ENCODE measurements around the gene VWA3B. TPM values are rescaled to one million over a fixed set of nuclear protein-coding genes. Genes with fewer than 3 reads are reported as not detected.

Gene VWA3B
- total RNA-seq, 1 experiment from 2014 or later = not detected

DNA sequence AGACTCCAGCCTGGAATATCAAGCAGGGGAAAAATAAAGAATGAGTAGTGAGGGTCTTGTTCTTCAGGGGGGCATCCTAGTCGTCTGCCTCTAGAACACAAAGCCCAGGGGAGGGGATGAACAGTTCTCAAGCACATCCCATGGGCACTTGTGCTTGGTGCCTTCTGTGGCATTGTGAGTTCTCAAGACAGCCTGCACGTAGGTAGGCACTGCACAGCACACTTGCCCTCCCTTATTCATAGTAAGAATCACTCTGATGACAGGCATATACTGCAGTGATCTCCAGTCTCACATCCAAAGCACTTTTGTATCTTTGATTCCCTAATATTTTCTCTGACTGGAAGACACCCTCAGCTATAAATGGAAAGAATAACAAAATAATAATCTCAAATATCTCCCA is 154.6 kb downstream of the VWA3B start:
- DNase-seq = no peak
- Mint-ChIP-seq H3K27ac (no peak overlapping the region), H3K4me3 (no peak overlapping the region), H3K36me3 (ENCODE audit: insufficient read depth in 1 of 3, low read depth in 3 of 3) (no peaks in the 10 kb centered on the region), H3K4me1 (peaks cover 4% of the 10 kb centered on the region in 2 experiments; a peak in 3 of 4 replicates), H3K27me3 (ENCODE audit: low read depth) (peaks cover 2% of the 10 kb centered on the region), H3K9me3 (no peaks in the 10 kb centered on the region)
- Histone ChIP-seq H3K79me2 (ENCODE audit: insufficient read depth, low read length) (no peaks in the 10 kb centered on the region), H2BK12ac (ENCODE audit: insufficient read length, low read depth, low read length) (no peak overlapping the region), H2BK20ac (ENCODE audit: low read depth, low read length, poor library complexity, severe bottlenecking) (no peak overlapping the region), H2AFZ (ENCODE audit: low read length) (no peak overlapping the region), H3K23ac (ENCODE audit: insufficient read length, low read depth, low read length) (no peak overlapping the region), H3K27me3 (ENCODE audit: insufficient read depth, low read length) (no peaks in the 10 kb centered on the region), H3K18ac (ENCODE audit: insufficient read length, low read depth, low read length) (no peak overlapping the region), H4K91ac (ENCODE audit: insufficient read length, low read depth, low read length) (no peak overlapping the region), H3K4me1 (ENCODE audit: insufficient read depth, low read length) (no peaks in the 10 kb centered on the region), H3K9ac (ENCODE audit: extremely low read depth, insufficient read length, low read length) (no peak overlapping the region), H3K9me3 (ENCODE audit: control insufficient read depth, low read depth, low read length) (no peaks in the 10 kb centered on the region), H3K79me1 (ENCODE audit: insufficient read depth, low read depth, low read length, poor library complexity, severe bottlenecking) (no peaks in the 10 kb centered on the region), H3T11ph (ENCODE audit: low read length) (no peak overlapping the region), H2BK15ac (ENCODE audit: low read depth, low read length) (no peak overlapping the region), H4K20me1 (ENCODE audit: control insufficient read depth, insufficient read depth, insufficient read length) (no peaks in the 10 kb centered on the region), H3K23me2 (ENCODE audit: insufficient read length, low read depth, low read length, poor library complexity, severe bottlenecking) (no peaks in the 10 kb centered on the region), H3K14ac (ENCODE audit: insufficient read depth, low read length) (no peak overlapping the region), H3K4me2 (ENCODE audit: insufficient read depth, insufficient read length, low read length) (no peak overlapping the region), H3K56ac (ENCODE audit: insufficient read length, low read depth, low read length) (no peak overlapping the region), H2BK120ac (ENCODE audit: low read depth, low read length, poor library complexity, severe bottlenecking) (no peak overlapping the region), H4K5ac (ENCODE audit: insufficient read length, low read depth, low read length) (no peak overlapping the region), H2AK5ac (ENCODE audit: insufficient read length, low read length) (no peak overlapping the region), H4K8ac (replicated peaks; ENCODE audit: insufficient read length, low read depth, low read length) (no peak overlapping the region), H3K4ac (ENCODE audit: low read depth, low read length) (no peak overlapping the region), H3K27ac (ENCODE audit: insufficient read length, low read depth, low read length) (no peak overlapping the region), H2BK5ac (ENCODE audit: insufficient read length, low read length) (no peak overlapping the region)
- TF ChIP-seq, protein P1, sequence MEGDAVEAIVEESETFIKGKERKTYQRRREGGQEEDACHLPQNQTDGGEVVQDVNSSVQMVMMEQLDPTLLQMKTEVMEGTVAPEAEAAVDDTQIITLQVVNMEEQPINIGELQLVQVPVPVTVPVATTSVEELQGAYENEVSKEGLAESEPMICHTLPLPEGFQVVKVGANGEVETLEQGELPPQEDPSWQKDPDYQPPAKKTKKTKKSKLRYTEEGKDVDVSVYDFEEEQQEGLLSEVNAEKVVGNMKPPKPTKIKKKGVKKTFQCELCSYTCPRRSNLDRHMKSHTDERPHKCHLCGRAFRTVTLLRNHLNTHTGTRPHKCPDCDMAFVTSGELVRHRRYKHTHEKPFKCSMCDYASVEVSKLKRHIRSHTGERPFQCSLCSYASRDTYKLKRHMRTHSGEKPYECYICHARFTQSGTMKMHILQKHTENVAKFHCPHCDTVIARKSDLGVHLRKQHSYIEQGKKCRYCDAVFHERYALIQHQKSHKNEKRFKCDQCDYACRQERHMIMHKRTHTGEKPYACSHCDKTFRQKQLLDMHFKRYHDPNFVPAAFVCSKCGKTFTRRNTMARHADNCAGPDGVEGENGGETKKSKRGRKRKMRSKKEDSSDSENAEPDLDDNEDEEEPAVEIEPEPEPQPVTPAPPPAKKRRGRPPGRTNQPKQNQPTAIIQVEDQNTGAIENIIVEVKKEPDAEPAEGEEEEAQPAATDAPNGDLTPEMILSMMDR (conservative IDR thresholded peaks at IDR 0.05) = no peak
- no CpG with 5 or more reads among the region's 2 CpGs for WGBS (ENCODE audit: extremely low coverage, insufficient read length, low lambda C conversion rate)
